H1 (cell line): ENCODE measurements around the gene CBL.

Experiments
- CTCF ChIP-seq, 3 experiments: IDR thresholded peaks; 1 replicate in 2 of 3; 2 replicates in 1 of 3; pipeline versions ENCODE4 v1.5.1 to v1.6.1; 2011; ENCODE audit warnings: low read length in 3 of 3, mild to moderate bottlenecking in 3 of 3, inconsistent platforms in 2 of 3, low read depth in 1 of 3, moderate library complexity in 1 of 3; ENCODE audit not compliant: insufficient read depth in 1 of 3; ENCODE audit errors: control extremely low read depth in 1 of 3
- GABPA ChIP-seq: IDR thresholded peaks from 2 replicates; pipeline ENCODE4 v1.6.1; 2011; ENCODE audit warnings: mild to moderate bottlenecking, low read length, moderate library complexity, borderline replicate concordance; ENCODE audit not compliant: insufficient read depth
- RXRA ChIP-seq: IDR thresholded peaks from 2 replicates; pipeline ENCODE4 v1.6.1; 2011; ENCODE audit warnings: low read depth, mild to moderate bottlenecking, low read length, moderate library complexity; ENCODE audit not compliant: insufficient read depth
- USF2 ChIP-seq: IDR thresholded peaks from 2 replicates; pipeline ENCODE4 v1.6.1; 2011; ENCODE audit warnings: low read length, improper control_type of control experiment

GRCh38 chr11:119236490-119236889, 30.4 kb downstream of the CBL start:
- no peak for TF ChIP-seq GABPA
- no peak for TF ChIP-seq RXRA
- TF ChIP-seq CTCF (IDR thresholded peaks at IDR 0.05; ENCODE audit: control extremely low read depth in 1 of 3, insufficient read depth in 1 of 3, low read depth in 1 of 3, low read length in 3 of 3): no peak
- no peak for TF ChIP-seq USF2
